H1 (cell line): ENCODE results near the gene ARHGAP42. TPM values are rescaled to one million over a fixed set of nuclear protein-coding genes. Genes with fewer than 3 reads are reported as not detected.

Experiments used
- CBX5 ChIP-seq: fragments of 300-800, 300-1000 bp; sonication (generic); IDR thresholded peaks from 2 replicates; pipeline ENCODE4 v1.7.1; 2016; ENCODE audit warnings: antibody characterized with exemption, low read length, low read depth
- CTBP2 ChIP-seq: IDR thresholded peaks from 2 replicates; pipeline ENCODE4 v1.7.0; 2011; ENCODE audit warnings: borderline replicate concordance, mild to moderate bottlenecking, moderate library complexity, mixed read lengths, low read length; ENCODE audit not compliant: insufficient read depth, insufficient read length
- GABPA ChIP-seq: IDR thresholded peaks from 2 replicates; pipeline ENCODE4 v1.6.1; 2011; ENCODE audit warnings: mild to moderate bottlenecking, low read length, moderate library complexity, borderline replicate concordance; ENCODE audit not compliant: insufficient read depth
- GTF2F1 ChIP-seq: IDR thresholded peaks from 2 replicates; pipeline ENCODE4 v1.6.1; 2012; ENCODE audit warnings: low read depth, low read length, improper control_type of control experiment, borderline replicate concordance
- HDAC6 ChIP-seq: IDR thresholded peaks from one replicate; pipeline ENCODE4 v1.7.1; 2012; ENCODE audit warnings: low read depth, mild to moderate bottlenecking, inconsistent platforms, low read length, moderate library complexity
- JUN ChIP-seq: IDR thresholded peaks from 2 replicates; pipeline ENCODE4 v1.6.1; 2011; ENCODE audit warnings: low read depth, mild to moderate bottlenecking, improper control_type of control experiment, low read length
- KDM5A ChIP-seq: fragments of 200-600 bp; IDR thresholded peaks from 2 replicates; pipeline ENCODE4 v1.7.1; 2012; ENCODE audit warnings: mild to moderate bottlenecking, low read length, inconsistent platforms, mixed read lengths
- NANOG ChIP-seq: IDR thresholded peaks from 2 replicates; pipeline ENCODE4 v1.6.1; 2011; ENCODE audit warnings: low read length, low read depth, mild to moderate bottlenecking, inconsistent platforms; ENCODE audit not compliant: insufficient read depth, poor library complexity, severe bottlenecking
- POLR2AphosphoS5 ChIP-seq: IDR thresholded peaks from 2 replicates; pipeline ENCODE4 v1.6.1; 2011; ENCODE audit warnings: low read depth, low read length
- RAD21 ChIP-seq, 2 experiments: IDR thresholded peaks in 1 of 2; conservative IDR thresholded peaks in 1 of 2; 2 replicates each; pipeline ENCODE4 v1.6.1; 2011; ENCODE audit warnings: low read depth in 2 of 2, low read length in 2 of 2, improper control_type of control experiment in 1 of 2, inconsistent platforms in 1 of 2, mild to moderate bottlenecking in 1 of 2, moderate library complexity in 1 of 2
- SIRT6 ChIP-seq: IDR thresholded peaks from one replicate; pipeline ENCODE4 v1.7.1; 2012; ENCODE audit warnings: low read length, inconsistent platforms
- SP4 ChIP-seq: IDR thresholded peaks from 2 replicates; pipeline ENCODE4 v1.6.1; 2012; ENCODE audit warnings: low read length, inconsistent platforms
- TAF7 ChIP-seq: optimal IDR thresholded peaks from 2 replicates; pipeline ENCODE3; 2011; ENCODE audit warnings: low read depth, mild to moderate bottlenecking, inconsistent platforms, low read length, moderate library complexity, borderline replicate concordance
- TCF12 ChIP-seq: IDR thresholded peaks from 2 replicates; pipeline ENCODE4 v1.6.1; 2011; ENCODE audit warnings: low read depth, mild to moderate bottlenecking, low read length
- polyA plus RNA-seq, 7 experiments: library from polyadenylated mRNA; depleted of rRNA in 3 of 7; stranded (reverse) in 5 of 7; unstranded in 2 of 7; fragments of >200 nt in 5 of 7; fragments of 200-250 nt in 2 of 7; gene quantifications; 1 replicate in 5 of 7; 2 replicates in 1 of 7; 4 replicates in 1 of 7; pipeline versions ENCODE4 v1.2.1 to v1.2.3, GENCODE V29; 2011 to 2013; ENCODE audit warnings: missing spikeins in 2 of 7, mixed read lengths in 2 of 7
- total RNA-seq: library from RNA; stranded (reverse); fragmentation: NEBNext Ultra II Directional; extraction: Animal tissue kit (Norgen Biotek cat#: 25700); gene quantifications from 2 replicates; pipeline ENCODE4 v1.2.1, GENCODE V29; 2021

ARHGAP42 gene
- total and polyA plus RNA-seq, 2 of the 8 experiments (the other 6 are each of a cell fraction or from before 2014, with no cell fraction given) = 22.2 to 33.5 TPM

DNA sequence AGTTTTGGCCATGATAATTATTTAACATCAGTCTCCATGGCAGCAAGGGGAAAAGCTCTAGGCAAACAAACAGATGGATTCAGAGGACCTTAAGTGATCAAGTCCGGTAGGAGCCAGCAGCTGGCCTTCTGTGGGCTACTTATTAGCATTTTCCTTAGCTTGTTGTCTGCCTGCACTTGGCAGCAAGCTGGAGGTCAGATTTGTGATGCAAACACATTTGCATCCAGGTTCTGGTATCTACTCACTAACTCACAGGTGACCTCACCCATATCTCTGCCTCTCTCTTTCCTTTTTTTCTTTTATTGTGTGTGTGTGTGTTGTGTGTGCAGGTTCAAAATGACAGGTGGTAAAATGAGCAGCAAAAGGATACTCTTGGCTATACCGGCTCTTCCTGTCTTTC lies 32.3 kb downstream of the ARHGAP42 start (continued):
- TF ChIP-seq HDAC6 (no peak), GTF2F1 (no peak), SIRT6 (no peak), JUN (no peak), GABPA (no peak), SP4 (no peak), TAF7 (no peak), RAD21 (IDR thresholded peaks at IDR 0.05 in 1 of 2, conservative IDR thresholded peaks at IDR 0.05 in 1 of 2; ENCODE audit: low read depth in 2 of 2, low read length in 2 of 2) (no peak), NANOG (peak; percentile 66), CTBP2 (no peak), POLR2AphosphoS5 (no peak), KDM5A (no peak), TCF12 (peak; percentile 82), CBX5 (no peak)
